ENCODE data around the gene FGD4.

GRCh38 chr12:32450363-32450762 is 51.0 kb downstream of the FGD4 start:
- TF ChIP-seq CTCF (IDR thresholded peaks at IDR 0.05) = no peak
- no peak for TF ChIP-seq POLR2A (IDR thresholded peaks at IDR 0.05)

All from body of pancreas (tissue), 4 donors.